Measurements from ENCODE around the gene EPHB2.

EPHB2 gene

GRCh38 chr1:22889213-22889827, 178.7 kb downstream of the EPHB2 start:
- DNase-seq: no peak

GRCh38 chr1:22892789-22893188, 182.2 kb downstream of the EPHB2 start:
- no peak for DNase-seq

GRCh38 chr1:22893292-22893691, 182.7 kb downstream of the EPHB2 start:
- no peak for DNase-seq

GRCh38 chr1:22895357-22895756, 184.7 kb downstream of the EPHB2 start:
- no peak for DNase-seq

- no peak for DNase-seq
Measured at GRCh38 chr1:22896184-22896583, 185.5 kb downstream of the EPHB2 start.

GRCh38 chr1:22900451-22900850, 189.8 kb downstream of the EPHB2 start:
- DNase-seq: no peak

GRCh38 chr1:22903113-22903512, 192.5 kb downstream of the EPHB2 start:
- DNase-seq: no peak

- DNase-seq: no peak
Measured at GRCh38 chr1:22906968-22907367, 196.3 kb downstream of the EPHB2 start.

GRCh38 chr1:22907528-22907927, 196.9 kb downstream of the EPHB2 start:
- DNase-seq: no peak

- no peak for DNase-seq
Measured at GRCh38 chr1:22908880-22909426, 198.3 kb downstream of the EPHB2 start.

- DNase-seq: no peak
Measured at GRCh38 chr1:22910286-22910685, 199.6 kb downstream of the EPHB2 start.

- no peak for DNase-seq
Measured at GRCh38 chr1:22910986-22911651, 200.5 kb downstream of the EPHB2 start.

- no peak for DNase-seq
Measured at GRCh38 chr1:22912311-22912710, 201.7 kb downstream of the EPHB2 start.

GRCh38 chr1:22913421-22914141, 202.9 kb downstream of the EPHB2 start:
- no peak for DNase-seq

- no peak for DNase-seq
Measured at GRCh38 chr1:22914156-22914555, 203.5 kb downstream of the EPHB2 start.

- no peak for DNase-seq
Measured at GRCh38 chr1:22914633-22915217, 204.1 kb downstream of the EPHB2 start.

- DNase-seq: no peak
Measured at GRCh38 chr1:22915231-22915630, 204.6 kb downstream of the EPHB2 start.

- DNase-seq: no peak
Measured at GRCh38 chr1:22915816-22916470, 205.3 kb downstream of the EPHB2 start.

GRCh38 chr1:22916471-22916820, 205.8 kb downstream of the EPHB2 start:
- no peak for DNase-seq

- no peak for DNase-seq
Measured at GRCh38 chr1:22917989-22918388, 207.3 kb downstream of the EPHB2 start.

GRCh38 chr1:22918644-22919043, 208.0 kb downstream of the EPHB2 start:
- no peak for DNase-seq

- no peak for DNase-seq
Measured at GRCh38 chr1:22919341-22920025, 208.8 kb downstream of the EPHB2 start.
